ENCODE measurements around the gene ARHGAP24.
A peak's percentile ranks its signal among the peaks of the same experiment; 100 is the strongest.

Gene ARHGAP24

GRCh38 chr4:86026720-86027119 lies 551.8 kb downstream of the ARHGAP24 start:
- no peak for DNase-seq (ENCODE audit: low spot score)

GRCh38 chr4:86031927-86032326 lies 557.0 kb downstream of the ARHGAP24 start:
- DNase-seq (ENCODE audit: low spot score): no peak

GRCh38 chr4:86032476-86033022 lies 557.6 kb downstream of the ARHGAP24 start:
- no peak for DNase-seq (ENCODE audit: low spot score)

GRCh38 chr4:86033171-86033570 lies 558.2 kb downstream of the ARHGAP24 start:
- DNase-seq (ENCODE audit: low spot score): no peak

- DNase-seq (ENCODE audit: low spot score): no peak
Observed at GRCh38 chr4:86034616-86035015, 559.7 kb downstream of the ARHGAP24 start.

- DNase-seq (ENCODE audit: low spot score): no peak
Observed at GRCh38 chr4:86035688-86036087, 560.7 kb downstream of the ARHGAP24 start.

- peak; percentile 15 for DNase-seq (ENCODE audit: low spot score)
Observed at GRCh38 chr4:86036736-86037135, 561.8 kb downstream of the ARHGAP24 start.

- DNase-seq (ENCODE audit: low spot score): no peak
Observed at GRCh38 chr4:86038037-86038436, 563.1 kb downstream of the ARHGAP24 start.

- peak; percentile 2 for DNase-seq (ENCODE audit: low spot score)
Observed at GRCh38 chr4:86043755-86044592, 569.0 kb downstream of the ARHGAP24 start.

GRCh38 chr4:86044593-86044985 lies 569.6 kb downstream of the ARHGAP24 start:
- DNase-seq (ENCODE audit: low spot score): no peak

- no peak for DNase-seq (ENCODE audit: low spot score)
Observed at GRCh38 chr4:86048426-86048825, 573.5 kb downstream of the ARHGAP24 start.

GRCh38 chr4:86050496-86050895 lies 575.5 kb downstream of the ARHGAP24 start:
- no peak for DNase-seq (ENCODE audit: low spot score)

Measured in SW480 (cell line).